ENCODE data around the gene STX11.

Gene STX11

GRCh38 chr6:144216668-144217218 lies 66.4 kb downstream of the STX11 start:
- Histone ChIP-seq H2AFZ (peak overlapping the region; percentile 96), H3K4me2 (ENCODE audit: low read length) (peak overlapping the region; percentile 69), H3K9ac (peak overlapping the region; percentile 85), H3K4me1 (peaks cover 8% of the 10 kb centered on the region), H3K27ac (peak overlapping the region; percentile 88), H3K27me3 (ENCODE audit: control insufficient read depth, insufficient read depth, low read length) (no peaks in the 10 kb centered on the region), H3K4me3 (ENCODE audit: low read depth, low read length) (peak overlapping the region; percentile 85), H3K9me3 (ENCODE audit: control insufficient read depth, low read length) (no peaks in the 10 kb centered on the region), H3K79me2 (no peaks in the 10 kb centered on the region), H3K36me3 (ENCODE audit: control insufficient read depth, insufficient read depth, low read length) (no peaks in the 10 kb centered on the region)
- TF ChIP-seq, protein P1, sequence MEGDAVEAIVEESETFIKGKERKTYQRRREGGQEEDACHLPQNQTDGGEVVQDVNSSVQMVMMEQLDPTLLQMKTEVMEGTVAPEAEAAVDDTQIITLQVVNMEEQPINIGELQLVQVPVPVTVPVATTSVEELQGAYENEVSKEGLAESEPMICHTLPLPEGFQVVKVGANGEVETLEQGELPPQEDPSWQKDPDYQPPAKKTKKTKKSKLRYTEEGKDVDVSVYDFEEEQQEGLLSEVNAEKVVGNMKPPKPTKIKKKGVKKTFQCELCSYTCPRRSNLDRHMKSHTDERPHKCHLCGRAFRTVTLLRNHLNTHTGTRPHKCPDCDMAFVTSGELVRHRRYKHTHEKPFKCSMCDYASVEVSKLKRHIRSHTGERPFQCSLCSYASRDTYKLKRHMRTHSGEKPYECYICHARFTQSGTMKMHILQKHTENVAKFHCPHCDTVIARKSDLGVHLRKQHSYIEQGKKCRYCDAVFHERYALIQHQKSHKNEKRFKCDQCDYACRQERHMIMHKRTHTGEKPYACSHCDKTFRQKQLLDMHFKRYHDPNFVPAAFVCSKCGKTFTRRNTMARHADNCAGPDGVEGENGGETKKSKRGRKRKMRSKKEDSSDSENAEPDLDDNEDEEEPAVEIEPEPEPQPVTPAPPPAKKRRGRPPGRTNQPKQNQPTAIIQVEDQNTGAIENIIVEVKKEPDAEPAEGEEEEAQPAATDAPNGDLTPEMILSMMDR (IDR thresholded peaks at IDR 0.05): no peak

DNA sequence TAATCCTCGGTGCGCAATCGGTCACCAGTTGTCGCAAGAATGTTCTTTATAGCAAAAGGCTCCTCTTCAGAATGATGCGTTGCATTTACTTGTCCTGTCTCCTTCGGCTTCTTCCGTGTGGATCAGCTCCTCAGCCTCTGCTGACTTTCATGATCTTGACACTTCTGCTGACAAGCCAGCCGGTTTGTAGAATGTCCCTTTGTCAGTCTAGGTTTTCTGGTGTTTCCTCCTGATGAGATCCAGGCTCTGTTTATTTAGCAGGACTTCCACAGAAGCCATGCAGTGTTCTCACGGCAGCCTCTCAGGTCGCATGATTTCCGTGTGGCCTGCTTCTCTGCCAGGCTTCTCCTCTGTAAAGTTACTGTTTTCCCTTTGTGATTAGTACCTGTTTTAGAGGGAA lies 66.9 kb downstream of the STX11 start:
- H3K79me2 ChIP-seq: no peaks in the 10 kb centered on the region
- H3K36me3 ChIP-seq (ENCODE audit: control insufficient read depth, insufficient read depth, low read length): no peaks in the 10 kb centered on the region
- TF ChIP-seq, protein P1 (IDR thresholded peaks at IDR 0.05): no peak
- no peaks in the 10 kb centered on the region for H3K9me3 ChIP-seq (ENCODE audit: control insufficient read depth, low read length)
- no peak overlapping the region for H3K4me2 ChIP-seq (ENCODE audit: low read length)
- no peak overlapping the region for H3K27ac ChIP-seq
- no peaks in the 10 kb centered on the region for H3K27me3 ChIP-seq (ENCODE audit: control insufficient read depth, insufficient read depth, low read length)
- peaks cover 8% of the 10 kb centered on the region for H3K4me1 ChIP-seq
- H2AFZ ChIP-seq: peak overlapping the region; percentile 96
- no peak overlapping the region for H3K9ac ChIP-seq
- peak overlapping the region; percentile 85 for H3K4me3 ChIP-seq (ENCODE audit: low read depth, low read length)

- Histone ChIP-seq H3K9ac (no peak overlapping the region), H3K4me3 (ENCODE audit: low read depth, low read length) (no peak overlapping the region), H3K79me2 (no peaks in the 10 kb centered on the region), H3K36me3 (ENCODE audit: control insufficient read depth, insufficient read depth, low read length) (no peaks in the 10 kb centered on the region), H2AFZ (no peak overlapping the region), H3K27me3 (ENCODE audit: control insufficient read depth, insufficient read depth, low read length) (no peaks in the 10 kb centered on the region), H3K4me2 (ENCODE audit: low read length) (no peak overlapping the region), H3K27ac (no peak overlapping the region), H3K4me1 (peaks cover 8% of the 10 kb centered on the region), H3K9me3 (ENCODE audit: control insufficient read depth, low read length) (no peaks in the 10 kb centered on the region)
- TF ChIP-seq, protein P1 (IDR thresholded peaks at IDR 0.05): no peak
Measured at GRCh38 chr6:144217797-144218196, 67.5 kb downstream of the STX11 start.

DNA sequence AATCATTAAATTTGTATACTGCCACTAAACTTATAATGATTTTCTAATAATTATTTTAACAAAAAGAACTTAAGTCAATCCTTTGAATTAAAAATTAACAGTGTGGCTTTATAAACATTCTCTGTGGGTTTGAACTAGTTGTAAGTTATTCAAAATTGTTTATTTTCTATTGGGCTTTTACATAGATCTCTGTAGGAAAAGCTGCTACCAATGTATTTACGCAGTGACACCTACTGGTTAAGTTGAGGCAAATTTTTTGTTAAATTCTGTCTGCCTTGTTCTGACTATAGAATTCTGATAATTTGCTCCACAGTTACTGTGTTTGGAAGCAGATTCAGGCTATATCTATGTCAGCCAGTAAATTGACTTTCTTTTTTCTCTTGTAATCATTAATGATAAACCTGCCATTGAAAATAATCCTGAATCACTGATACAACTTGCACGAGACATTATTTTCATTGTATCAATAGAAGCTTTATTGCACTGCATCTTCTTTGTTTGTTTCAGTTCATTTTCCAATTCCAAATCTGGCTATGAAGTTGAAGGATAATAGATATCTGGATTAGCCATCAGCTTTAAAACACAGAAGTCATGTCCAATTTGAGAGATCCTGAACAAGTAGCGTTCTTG lies 68.9 kb downstream of the STX11 start:
- no peak overlapping the region for H2AFZ ChIP-seq
- H3K79me2 ChIP-seq: no peaks in the 10 kb centered on the region
- H3K27me3 ChIP-seq (ENCODE audit: control insufficient read depth, insufficient read depth, low read length): no peaks in the 10 kb centered on the region
- H3K9ac ChIP-seq: no peak overlapping the region
- H3K4me1 ChIP-seq: peaks cover 8% of the 10 kb centered on the region
- H3K36me3 ChIP-seq (ENCODE audit: control insufficient read depth, insufficient read depth, low read length): no peaks in the 10 kb centered on the region
- no peak overlapping the region for H3K4me3 ChIP-seq (ENCODE audit: low read depth, low read length)
- H3K9me3 ChIP-seq (ENCODE audit: control insufficient read depth, low read length): no peaks in the 10 kb centered on the region
- H3K27ac ChIP-seq: no peak overlapping the region
- TF ChIP-seq, protein P1 (IDR thresholded peaks at IDR 0.05): peak; percentile 60
- no peak overlapping the region for H3K4me2 ChIP-seq (ENCODE audit: low read length)
